Measurements from ENCODE around the gene DNAJB9. TPM values are rescaled to one million over a fixed set of nuclear protein-coding genes. Genes with fewer than 3 reads are reported as not detected.

Gene DNAJB9
- total and polyA plus RNA-seq, 2 of the 13 experiments (the other 11 are each of a cell fraction or from before 2014, with no cell fraction given), result 8.6 to 16.4 TPM

- TF ChIP-seq AFF4 (CRISPR knock-in tag; IDR thresholded peaks at IDR 0.05) (no peak), ZBED4 (CRISPR knock-in tag; IDR thresholded peaks at IDR 0.05; ENCODE audit: borderline replicate concordance) (peak; percentile 44; the same call in 1 of the 2 replicates), AKNA (CRISPR knock-in tag; IDR thresholded peaks at IDR 0.05; ENCODE audit: borderline replicate concordance) (peak; percentile 16; the same call in 1 of the 2 replicates), NFE2 (CRISPR knock-in tag; IDR thresholded peaks at IDR 0.05) (no peak), KLF16 (CRISPR knock-in tag; IDR thresholded peaks at IDR 0.05) (peak in 1 of 2 experiments; percentile 83; a peak in 1 of 4 replicates), BCL3 (CRISPR knock-in tag; IDR thresholded peaks at IDR 0.05) (peak; percentile 87), ZNF121 (CRISPR knock-in tag; IDR thresholded peaks at IDR 0.05) (no peak), ZFP36 (IDR thresholded peaks at IDR 0.05; ENCODE audit: borderline replicate concordance, low read depth, low read length, partially characterized antibody) (no peak)
These were observed at the start of gene DNAJB9, which contains the start of gene THAP5 (continued) for GRCh38 chr7:108569381-108570145.
